K562 (cell line): ENCODE measurements around the gene TUBB4B. TPM values are rescaled to one million over a fixed set of nuclear protein-coding genes. Genes with fewer than 3 reads are reported as not detected.

Experiments
- KAT8 ChIP-seq: fragments of 450-650 bp; IDR thresholded peaks from 2 replicates; pipeline ENCODE4 v1.6.1; 2016; ENCODE audit warnings: low read depth, mild to moderate bottlenecking
- MAFG ChIP-seq: fragments of 450-650 bp; conservative IDR thresholded peaks from 2 replicates; pipeline ENCODE4 v1.6.1; 2016; ENCODE audit warnings: missing genetic modification characterization, missing compliant biosample characterization
- MYC ChIP-seq, 2 experiments: fragments of 250-450 bp in 1 of 2; sonication (Bioruptor Pico) in 1 of 2; IDR thresholded peaks; 2 replicates each; pipeline versions ENCODE4 v1.5.1 to v1.6.1; 2012 to 2021; ENCODE audit warnings: low read depth in 2 of 2, borderline replicate concordance in 1 of 2, improper control_type of control experiment in 1 of 2, low read length in 1 of 2, mild to moderate bottlenecking in 1 of 2, moderate library complexity in 1 of 2
- NFIC ChIP-seq: fragments of 450-650 bp; IDR thresholded peaks from 2 replicates; pipeline ENCODE4 v1.6.1; 2017; ENCODE audit warnings: mild to moderate bottlenecking, inconsistent platforms
- NONO ChIP-seq, 2 experiments: fragments of 200-400 bp in 1 of 2; fragments of 450-650 bp in 1 of 2; formaldehyde crosslinking in 1 of 2; IDR thresholded peaks; 2 replicates each; pipeline ENCODE4 v1.6.1; 2017; ENCODE audit warnings: low read depth in 2 of 2, mild to moderate bottlenecking in 2 of 2, moderate library complexity in 2 of 2, low read length in 1 of 2
- POLR2G ChIP-seq: fragments of 200-400 bp; formaldehyde crosslinking; IDR thresholded peaks from 2 replicates; pipeline ENCODE4 v1.6.1; 2017; ENCODE audit warnings: low read depth, mild to moderate bottlenecking, antibody characterized with exemption, low read length, moderate library complexity
- RAD21 ChIP-seq, 2 experiments: fragments of 250-450 bp in 1 of 2; fragments of 450-650 bp in 1 of 2; sonication (Bioruptor Pico) in 1 of 2; formaldehyde crosslinking in 1 of 2; IDR thresholded peaks in 1 of 2; conservative IDR thresholded peaks in 1 of 2; 2 replicates each; pipeline versions ENCODE4 v1.4.0 to v1.8.0; 2020 to 2022; ENCODE audit warnings: mild to moderate bottlenecking in 2 of 2, moderate library complexity in 1 of 2
- RB1 ChIP-seq: fragments of 450-650 bp; IDR thresholded peaks from 2 replicates; pipeline ENCODE4 v1.6.1; 2017; ENCODE audit warnings: low read depth, mild to moderate bottlenecking
- RBFOX2 ChIP-seq: fragments of 200-400 bp; formaldehyde crosslinking; IDR thresholded peaks from 2 replicates; pipeline ENCODE4 v1.6.1; 2017; ENCODE audit warnings: low read depth, mild to moderate bottlenecking, low read length, moderate library complexity
- SMAD4 ChIP-seq: fragments of 250-450 bp; sonication (Bioruptor Pico); conservative IDR thresholded peaks from 2 replicates; pipeline ENCODE4 v1.8.0; 2021; ENCODE audit warnings: inconsistent platforms, mild to moderate bottlenecking, moderate library complexity
- TARDBP ChIP-seq: fragments of 450-650 bp; IDR thresholded peaks from 2 replicates; pipeline ENCODE4 v1.6.1; 2016
- TEAD1 ChIP-seq, 2 experiments: fragments of 450-650 bp in 1 of 2; sonication (generic) in 1 of 2; formaldehyde crosslinking; IDR thresholded peaks; 2 replicates each; pipeline versions ENCODE4 v1.4.0 to v1.8.0; 2020 to 2022; ENCODE audit warnings: mild to moderate bottlenecking in 2 of 2, missing genetic modification reagents in 1 of 2
- ZBTB17 ChIP-seq: fragments of 450-650 bp; formaldehyde crosslinking; IDR thresholded peaks from 2 replicates; pipeline ENCODE4 v1.4.0; 2020; ENCODE audit warnings: mild to moderate bottlenecking
- polyA plus RNA-seq, 8 experiments: library from polyadenylated mRNA; depleted of rRNA in 4 of 8; stranded (reverse) in 5 of 8; unstranded in 3 of 8; fragments of >200 nt; fragmentation: Nextera tagmentation in 2 of 8; fragmentation: Illumina TruSeq in 1 of 8; extraction: Ambion mirVana in 2 of 8; extraction: Trizol in 1 of 8; gene quantifications; 2 replicates each; pipeline versions ENCODE4 v1.2.1 to v1.2.3, GENCODE V29; 2011 to 2014; ENCODE audit warnings: inconsistent platforms in 1 of 8, missing spikeins in 1 of 8
- total RNA-seq, 7 experiments: library from RNA; depleted of rRNA in 6 of 7; stranded (reverse); fragments of >200 nt in 6 of 7; fragmentation: Illumina TruSeq in 2 of 7; extraction: Trizol in 2 of 7; gene quantifications; 2 replicates each; pipeline versions ENCODE4 v1.2.1 to v1.2.3, GENCODE V29; 2011 to 2021; ENCODE audit warnings: low replicate concordance in 1 of 7
- TF ChIP-seq, protein P1 (sequence below), 2 experiments: fragments of 450-650 bp; IDR thresholded peaks; 2 replicates each; pipeline ENCODE4 v1.6.1; 2016
- TF ChIP-seq, protein P2 (sequence below): sonication (generic); formaldehyde crosslinking; IDR thresholded peaks from 2 replicates; pipeline ENCODE4 v1.8.0; 2022; ENCODE audit warnings: missing genetic modification reagents, mild to moderate bottlenecking, borderline replicate concordance
- TF ChIP-seq, protein P3 (sequence below): sonication (generic); formaldehyde crosslinking; IDR thresholded peaks from 2 replicates; pipeline ENCODE4 v1.8.1; 2023; ENCODE audit warnings: mild to moderate bottlenecking, missing genetic modification reagents
- TF ChIP-seq, protein P4 (sequence below), 3 experiments: fragments of 200-800 bp in 1 of 3; fragments of 250-450 bp in 1 of 3; fragments of 450-650 bp in 1 of 3; sonication (Bioruptor Pico) in 1 of 3; sonication (Bioruptor generic) in 1 of 3; formaldehyde crosslinking in 1 of 3; IDR thresholded peaks; 2 replicates each; pipeline versions ENCODE4 v1.6.1 to v1.8.0; 2016 to 2022; ENCODE audit warnings: mild to moderate bottlenecking in 2 of 3, missing genetic modification characterization in 2 of 3, missing compliant biosample characterization in 1 of 3, moderate library complexity in 1 of 3

Gene TUBB4B
- total and polyA plus RNA-seq, 9 of the 15 experiments (the other 6 are each of a cell fraction or from before 2014, with no cell fraction given) = 24.1 to 443 (median 268) TPM

DNA sequence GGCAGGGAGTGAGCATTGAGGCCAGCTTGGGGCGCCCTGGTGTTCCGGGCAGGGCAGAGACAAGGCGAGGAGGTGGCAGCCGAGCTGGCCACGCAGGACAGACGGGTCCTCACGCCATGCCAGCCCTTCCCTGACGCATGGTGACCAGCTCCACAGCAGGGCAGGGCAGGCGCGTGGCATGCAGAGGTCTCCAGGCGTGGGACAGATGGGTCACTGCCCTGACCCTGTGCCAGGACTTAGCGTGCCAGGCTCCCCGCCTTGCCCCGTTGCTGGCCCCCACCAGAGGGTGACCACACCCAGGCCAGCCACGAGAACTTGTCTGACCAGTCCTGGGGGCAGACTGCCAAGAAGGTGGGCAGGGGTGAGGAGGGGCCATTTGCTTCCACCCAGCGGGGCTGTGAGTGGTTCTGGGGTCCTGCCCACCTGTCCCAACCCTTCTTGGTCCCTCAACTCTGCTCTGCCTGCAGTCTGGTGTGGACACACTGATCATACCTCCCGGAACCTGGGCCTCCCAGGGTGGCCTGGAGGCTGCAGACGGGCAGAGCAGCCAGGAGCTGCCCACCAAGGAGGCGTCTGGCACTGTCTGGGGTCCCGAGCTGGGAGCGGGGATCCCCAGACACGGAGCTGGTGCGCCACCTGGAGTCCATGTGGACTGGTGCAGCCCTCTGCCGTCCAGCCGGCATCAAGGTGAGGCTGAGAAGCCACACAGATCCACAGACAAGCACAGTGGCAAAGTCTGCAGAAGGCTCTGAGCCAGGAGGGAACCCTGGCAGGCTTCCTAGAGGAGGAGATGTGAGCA lies 13.8 kb upstream of the TUBB4B start, which contains the start of gene RNF224 (continued):
- TF ChIP-seq RBFOX2 (0 out of 2 replicates have a peak, but pooled peaks have one; percentile 36), TEAD1 (CRISPR knock-in tag; IDR thresholded peaks at IDR 0.05) (0 out of 4 replicates have a peak, but pooled peaks of 1 of the 2 experiments have one; percentile 12), KAT8 (no peak), SMAD4 (CRISPR knock-in tag) (peak; percentile 68), MYC (IDR thresholded peaks at IDR 0.05; ENCODE audit: low read depth, low read length) (peak; percentile 41; the same call in 1 of the 2 replicates), MYC (CRISPR knock-in tag; IDR thresholded peaks at IDR 0.05; ENCODE audit: borderline replicate concordance, low read depth) (no peak), MAFG (no peak), RAD21 (CRISPR knock-in tag; conservative IDR thresholded peaks at IDR 0.05 in 1 of 2, IDR thresholded peaks at IDR 0.05 in 1 of 2) (peak; percentile 96 to 98), NONO (IDR thresholded peaks at IDR 0.05; ENCODE audit: low read depth in 2 of 2, low read length in 1 of 2) (peak in 1 of 2 experiments; percentile 17; a peak in 1 of 4 replicates), TARDBP (no peak), NFIC (peak; percentile 38), ZBTB17 (CRISPR knock-in tag) (0 out of 2 replicates have a peak, but pooled peaks have one; percentile 12), RB1 (peak; percentile 80; the same call in 1 of the 2 replicates), POLR2G (peak; percentile 48; the same call in 1 of the 2 replicates)
- TF ChIP-seq, protein P1, sequence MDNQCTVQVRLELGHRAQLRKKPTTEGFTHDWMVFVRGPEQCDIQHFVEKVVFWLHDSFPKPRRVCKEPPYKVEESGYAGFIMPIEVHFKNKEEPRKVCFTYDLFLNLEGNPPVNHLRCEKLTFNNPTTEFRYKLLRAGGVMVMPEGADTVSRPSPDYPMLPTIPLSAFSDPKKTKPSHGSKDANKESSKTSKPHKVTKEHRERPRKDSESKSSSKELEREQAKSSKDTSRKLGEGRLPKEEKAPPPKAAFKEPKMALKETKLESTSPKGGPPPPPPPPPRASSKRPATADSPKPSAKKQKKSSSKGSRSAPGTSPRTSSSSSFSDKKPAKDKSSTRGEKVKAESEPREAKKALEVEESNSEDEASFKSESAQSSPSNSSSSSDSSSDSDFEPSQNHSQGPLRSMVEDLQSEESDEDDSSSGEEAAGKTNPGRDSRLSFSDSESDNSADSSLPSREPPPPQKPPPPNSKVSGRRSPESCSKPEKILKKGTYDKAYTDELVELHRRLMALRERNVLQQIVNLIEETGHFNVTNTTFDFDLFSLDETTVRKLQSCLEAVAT (IDR thresholded peaks at IDR 0.05) = no peak
- TF ChIP-seq, protein P2, sequence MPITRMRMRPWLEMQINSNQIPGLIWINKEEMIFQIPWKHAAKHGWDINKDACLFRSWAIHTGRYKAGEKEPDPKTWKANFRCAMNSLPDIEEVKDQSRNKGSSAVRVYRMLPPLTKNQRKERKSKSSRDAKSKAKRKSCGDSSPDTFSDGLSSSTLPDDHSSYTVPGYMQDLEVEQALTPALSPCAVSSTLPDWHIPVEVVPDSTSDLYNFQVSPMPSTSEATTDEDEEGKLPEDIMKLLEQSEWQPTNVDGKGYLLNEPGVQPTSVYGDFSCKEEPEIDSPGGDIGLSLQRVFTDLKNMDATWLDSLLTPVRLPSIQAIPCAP (CRISPR knock-in tag) = no peak
- TF ChIP-seq, protein P3, sequence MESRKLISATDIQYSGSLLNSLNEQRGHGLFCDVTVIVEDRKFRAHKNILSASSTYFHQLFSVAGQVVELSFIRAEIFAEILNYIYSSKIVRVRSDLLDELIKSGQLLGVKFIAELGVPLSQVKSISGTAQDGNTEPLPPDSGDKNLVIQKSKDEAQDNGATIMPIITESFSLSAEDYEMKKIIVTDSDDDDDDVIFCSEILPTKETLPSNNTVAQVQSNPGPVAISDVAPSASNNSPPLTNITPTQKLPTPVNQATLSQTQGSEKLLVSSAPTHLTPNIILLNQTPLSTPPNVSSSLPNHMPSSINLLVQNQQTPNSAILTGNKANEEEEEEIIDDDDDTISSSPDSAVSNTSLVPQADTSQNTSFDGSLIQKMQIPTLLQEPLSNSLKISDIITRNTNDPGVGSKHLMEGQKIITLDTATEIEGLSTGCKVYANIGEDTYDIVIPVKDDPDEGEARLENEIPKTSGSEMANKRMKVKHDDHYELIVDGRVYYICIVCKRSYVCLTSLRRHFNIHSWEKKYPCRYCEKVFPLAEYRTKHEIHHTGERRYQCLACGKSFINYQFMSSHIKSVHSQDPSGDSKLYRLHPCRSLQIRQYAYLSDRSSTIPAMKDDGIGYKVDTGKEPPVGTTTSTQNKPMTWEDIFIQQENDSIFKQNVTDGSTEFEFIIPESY (CRISPR knock-in tag) = peak; percentile 73; the same call in 1 of the 2 replicates
- TF ChIP-seq, protein P4, sequence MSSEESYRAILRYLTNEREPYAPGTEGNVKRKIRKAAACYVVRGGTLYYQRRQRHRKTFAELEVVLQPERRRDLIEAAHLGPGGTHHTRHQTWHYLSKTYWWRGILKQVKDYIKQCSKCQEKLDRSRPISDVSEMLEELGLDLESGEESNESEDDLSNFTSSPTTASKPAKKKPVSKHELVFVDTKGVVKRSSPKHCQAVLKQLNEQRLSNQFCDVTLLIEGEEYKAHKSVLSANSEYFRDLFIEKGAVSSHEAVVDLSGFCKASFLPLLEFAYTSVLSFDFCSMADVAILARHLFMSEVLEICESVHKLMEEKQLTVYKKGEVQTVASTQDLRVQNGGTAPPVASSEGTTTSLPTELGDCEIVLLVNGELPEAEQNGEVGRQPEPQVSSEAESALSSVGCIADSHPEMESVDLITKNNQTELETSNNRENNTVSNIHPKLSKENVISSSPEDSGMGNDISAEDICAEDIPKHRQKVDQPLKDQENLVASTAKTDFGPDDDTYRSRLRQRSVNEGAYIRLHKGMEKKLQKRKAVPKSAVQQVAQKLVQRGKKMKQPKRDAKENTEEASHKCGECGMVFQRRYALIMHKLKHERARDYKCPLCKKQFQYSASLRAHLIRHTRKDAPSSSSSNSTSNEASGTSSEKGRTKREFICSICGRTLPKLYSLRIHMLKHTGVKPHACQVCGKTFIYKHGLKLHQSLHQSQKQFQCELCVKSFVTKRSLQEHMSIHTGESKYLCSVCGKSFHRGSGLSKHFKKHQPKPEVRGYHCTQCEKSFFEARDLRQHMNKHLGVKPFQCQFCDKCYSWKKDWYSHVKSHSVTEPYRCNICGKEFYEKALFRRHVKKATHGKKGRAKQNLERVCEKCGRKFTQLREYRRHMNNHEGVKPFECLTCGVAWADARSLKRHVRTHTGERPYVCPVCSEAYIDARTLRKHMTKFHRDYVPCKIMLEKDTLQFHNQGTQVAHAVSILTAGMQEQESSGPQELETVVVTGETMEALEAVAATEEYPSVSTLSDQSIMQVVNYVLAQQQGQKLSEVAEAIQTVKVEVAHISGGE (CRISPR knock-in tag; IDR thresholded peaks at IDR 0.05) = no peak
